NCI-H345 treated with DMSO at 0.1 percent for 48 hours (cell line): ENCODE measurements around the gene OR6B1.

Experiments used
- DNase-seq: peaks from one replicate; lab custom pipeline; 2025; ENCODE audit not compliant: unreplicated experiment; lab: John Stamatoyannopoulos, UW

The OR6B1 gene

DNA sequence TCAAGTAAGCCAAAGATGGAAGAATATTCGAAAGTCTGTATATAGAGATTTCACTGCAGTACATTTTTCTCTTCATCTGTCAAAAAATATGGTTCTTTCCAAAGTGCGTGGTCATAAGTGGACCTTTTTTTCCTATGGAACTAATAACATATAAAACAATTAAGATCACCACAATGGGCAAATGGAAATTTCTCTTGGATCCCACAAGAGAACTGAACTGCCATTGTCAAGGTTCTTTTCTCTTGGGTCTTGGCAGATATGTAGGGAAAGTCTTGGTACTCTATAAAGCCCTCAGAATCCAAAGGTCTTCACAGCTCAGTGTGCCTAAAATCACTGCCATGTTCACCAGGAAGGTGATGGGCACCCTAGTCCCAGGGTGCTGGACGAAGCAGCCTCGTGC is at the start of gene OR6B1:
Gene OR6B1, plus strand, starts transcription at position 301 of the 400 bp plus-strand sequence. CDS start 3,677 bp downstream, outside the sequence.
- no peak for DNase-seq

DNA sequence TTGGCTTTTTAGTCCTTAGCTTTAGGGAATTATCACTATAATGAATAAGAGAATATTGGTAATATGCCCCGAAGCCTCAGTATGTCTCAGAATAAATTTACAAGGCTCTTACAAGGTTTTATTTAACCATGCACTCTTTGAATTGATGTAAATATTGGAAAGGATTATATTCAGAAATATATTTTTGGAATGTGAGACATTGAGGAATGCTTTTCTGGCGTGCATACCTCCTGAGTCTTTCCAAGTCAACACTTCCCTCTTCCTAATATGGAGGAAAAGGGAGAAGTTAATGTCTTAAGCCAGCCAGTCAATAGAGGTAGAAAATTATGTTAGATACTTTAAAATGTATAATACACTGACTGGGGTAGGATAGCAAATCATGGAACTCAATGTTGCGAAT is 46.7 kb upstream of the OR6B1 start:
- no peak for DNase-seq

GRCh38 chr7:143954135-143954534 is 46.0 kb upstream of the OR6B1 start:
- no peak for DNase-seq

- no peak for DNase-seq
Observed at GRCh38 chr7:143954544-143954943, 45.6 kb upstream of the OR6B1 start, which contains the start of gene OR2F1. OR2F1 (plus strand) TSS chr7:143954844; CDS start chr7:143959971, 5,127 bp downstream.

DNA sequence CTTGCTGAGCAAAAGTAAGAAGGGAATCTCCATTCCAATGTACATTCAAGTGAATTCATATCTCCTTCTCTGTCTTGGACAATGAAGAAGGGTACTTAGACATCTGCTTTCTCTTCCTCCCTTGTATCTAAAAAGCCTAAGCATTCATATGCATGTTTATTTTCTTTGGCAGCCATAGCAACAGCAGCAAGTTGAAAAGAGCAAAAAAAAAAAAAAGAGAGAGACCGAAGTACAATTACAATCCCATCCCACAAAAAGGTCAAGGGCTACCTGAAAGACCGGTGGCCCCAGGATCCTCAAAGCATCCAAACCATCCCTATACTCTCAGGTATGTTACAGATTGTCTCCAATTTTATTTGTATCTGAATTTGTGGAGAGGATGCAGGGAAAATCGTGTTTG is 41.3 kb upstream of the OR6B1 start:
- DNase-seq, result no peak

DNA sequence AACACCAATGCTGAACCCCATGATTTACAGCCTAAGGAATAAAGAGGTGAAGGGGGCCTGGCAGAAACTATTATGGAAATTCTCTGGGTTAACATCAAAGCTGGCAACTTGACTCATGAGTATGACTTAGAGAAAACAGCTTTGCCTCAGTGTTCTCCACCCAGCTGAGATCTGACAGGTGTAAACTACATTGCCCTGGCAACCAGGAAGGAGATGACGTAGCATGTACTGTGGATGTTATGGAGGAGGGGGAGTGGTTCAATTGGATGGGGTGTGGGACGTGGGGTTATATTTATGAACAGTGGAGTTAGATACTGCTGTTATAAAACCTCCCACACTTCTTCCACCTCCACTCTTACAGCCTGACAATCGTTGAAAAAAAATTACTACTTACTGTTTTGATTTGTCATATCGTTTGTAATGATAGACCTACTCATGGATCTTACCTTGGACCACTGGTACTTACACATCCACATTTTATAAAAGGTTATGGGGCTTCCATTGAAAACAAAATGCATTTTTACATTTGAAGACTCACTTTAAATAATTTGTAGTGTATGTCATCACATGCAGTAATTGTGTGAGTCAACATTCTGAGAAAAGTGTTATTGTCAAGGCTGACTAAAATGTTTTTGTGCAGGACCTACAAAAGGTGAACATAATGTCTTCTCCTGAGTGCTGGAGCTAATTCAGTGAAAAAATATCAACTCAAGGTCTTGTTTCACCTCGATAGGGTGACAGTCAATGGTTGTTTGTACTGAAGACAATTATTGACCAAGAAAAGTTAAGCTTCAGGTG is 39.1 kb upstream of the OR6B1 start:
- no peak for DNase-seq

DNA sequence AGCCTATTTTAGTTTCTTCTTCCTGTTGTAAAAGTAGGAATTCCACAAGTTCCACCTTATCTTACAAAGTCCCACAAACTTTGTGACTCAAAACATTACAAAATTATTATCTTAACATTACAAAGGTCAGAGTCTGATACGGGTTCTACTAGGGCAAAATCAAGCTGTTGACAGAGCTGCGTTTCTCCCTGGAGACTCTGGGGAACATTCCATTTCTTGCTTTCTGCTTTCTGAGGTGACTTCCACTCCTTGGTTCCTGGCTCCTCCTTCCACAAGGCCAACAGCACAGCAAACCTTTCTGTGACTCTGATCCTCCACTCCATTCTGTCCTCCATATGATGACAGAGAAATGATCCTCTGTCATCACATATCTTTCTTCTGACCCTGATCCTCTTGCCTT is 34.8 kb upstream of the OR6B1 start:
- DNase-seq, result no peak

GRCh38 chr7:143967398-143967797 is 32.7 kb upstream of the OR6B1 start:
- no peak for DNase-seq

DNA sequence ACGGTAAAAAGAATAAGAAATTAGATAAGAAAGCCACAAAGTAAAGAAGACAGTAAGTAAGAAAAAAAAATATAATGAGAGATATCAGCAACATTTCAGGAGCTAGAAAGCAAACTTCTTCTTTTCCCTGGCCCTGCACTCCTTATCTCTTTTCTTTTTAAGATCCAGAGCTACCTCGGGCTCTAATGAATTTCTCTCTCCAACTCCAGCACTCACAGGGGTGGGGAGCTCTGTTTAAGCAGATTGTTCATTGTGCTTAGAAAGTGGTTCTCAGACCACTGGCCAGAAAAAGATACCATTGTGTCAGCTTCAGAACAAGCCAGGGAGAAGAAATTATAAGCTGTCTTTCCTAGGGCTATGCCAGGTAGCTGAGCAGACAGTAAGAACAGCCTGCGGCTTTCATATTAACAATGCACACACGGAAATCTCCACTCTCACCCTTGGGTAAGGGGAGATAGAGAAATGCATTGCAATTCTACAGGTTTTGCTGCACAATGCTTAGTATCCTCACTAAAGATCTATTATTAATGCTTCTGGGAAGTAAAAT is 26.2 kb upstream of the OR6B1 start:
- DNase-seq, result no peak

GRCh38 chr7:143974459-143974858 is 25.7 kb upstream of the OR6B1 start:
- DNase-seq, result no peak

DNA sequence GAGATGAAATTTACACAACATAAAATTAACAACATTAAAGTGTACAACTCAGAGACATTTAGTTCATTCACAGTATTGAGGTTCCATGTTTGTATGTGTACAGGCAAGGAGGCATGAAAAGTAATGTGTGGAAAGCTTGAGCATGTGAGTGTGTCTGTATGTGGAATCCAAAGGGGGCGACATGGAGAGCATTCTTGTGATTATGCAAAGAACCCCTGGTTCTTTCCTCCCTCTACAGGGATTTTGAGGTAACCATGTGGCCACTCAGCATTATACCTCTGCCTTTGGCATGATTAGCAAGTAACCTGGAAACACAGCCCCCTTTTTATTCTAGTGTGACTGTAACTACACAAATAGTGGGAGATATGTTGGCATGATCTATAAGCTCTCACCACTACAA is 24.5 kb upstream of the OR6B1 start:
- no peak for DNase-seq

DNA sequence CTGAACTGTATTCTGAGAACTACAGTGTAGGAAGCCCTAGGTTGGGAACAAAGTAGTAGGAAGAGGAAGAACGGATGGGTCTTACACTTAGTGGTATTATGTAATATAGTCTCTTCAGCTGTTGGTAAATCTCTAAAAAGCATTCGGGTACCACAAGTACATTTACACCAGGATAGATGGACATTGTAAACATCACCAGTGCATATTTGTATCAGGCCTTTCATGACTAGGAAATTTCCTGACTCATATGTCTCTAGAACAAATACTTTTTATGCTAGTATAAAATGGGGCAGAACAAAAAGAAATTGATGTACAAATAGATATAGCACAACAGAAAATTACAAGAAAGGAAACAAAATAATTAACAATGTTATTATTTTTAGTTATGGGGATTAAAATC is 21.5 kb upstream of the OR6B1 start:
- no peak for DNase-seq

DNA sequence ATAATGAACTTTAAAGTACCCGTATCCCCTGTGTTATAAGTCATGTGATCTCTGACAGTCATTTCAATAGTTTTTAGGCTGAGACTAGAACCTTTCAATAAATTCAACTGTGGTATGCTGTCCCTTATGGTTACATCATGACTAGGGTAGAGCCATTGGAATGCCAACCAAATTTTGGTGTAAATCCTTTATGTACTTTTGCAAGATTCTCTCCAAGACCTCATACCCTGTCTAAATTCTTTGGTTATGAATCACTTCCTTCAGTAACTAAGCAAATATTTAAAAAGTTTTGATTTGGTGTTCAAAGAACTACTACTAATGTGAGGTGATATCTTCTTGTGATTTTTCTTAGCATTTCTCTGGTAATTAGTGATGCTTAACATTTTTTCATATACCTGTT is 20.8 kb upstream of the OR6B1 start:
- DNase-seq, result no peak

- no peak for DNase-seq
Observed at GRCh38 chr7:143979998-143980397, 20.1 kb upstream of the OR6B1 start.

GRCh38 chr7:143980746-143981510 is 19.2 kb upstream of the OR6B1 start:
- no peak for DNase-seq

DNA sequence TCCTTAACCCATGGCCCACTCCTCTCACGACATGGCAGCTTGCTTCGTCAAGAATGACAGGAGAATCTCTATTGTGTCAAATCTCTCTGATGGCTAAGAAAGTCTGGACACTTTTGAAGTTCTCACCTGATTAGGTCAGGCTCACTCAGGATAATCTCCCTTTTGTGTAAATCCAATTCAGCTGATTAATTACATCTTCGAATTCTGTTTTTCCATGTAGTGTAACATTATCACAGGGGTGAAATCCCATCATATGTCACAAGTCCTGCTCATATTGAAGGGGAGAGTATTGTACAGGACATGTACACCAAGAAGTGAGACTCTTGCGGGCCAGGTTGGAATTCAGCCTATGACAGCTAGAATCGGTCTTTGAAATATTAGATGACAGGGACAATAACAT is 16.2 kb upstream of the OR6B1 start:
- DNase-seq, result no peak

DNA sequence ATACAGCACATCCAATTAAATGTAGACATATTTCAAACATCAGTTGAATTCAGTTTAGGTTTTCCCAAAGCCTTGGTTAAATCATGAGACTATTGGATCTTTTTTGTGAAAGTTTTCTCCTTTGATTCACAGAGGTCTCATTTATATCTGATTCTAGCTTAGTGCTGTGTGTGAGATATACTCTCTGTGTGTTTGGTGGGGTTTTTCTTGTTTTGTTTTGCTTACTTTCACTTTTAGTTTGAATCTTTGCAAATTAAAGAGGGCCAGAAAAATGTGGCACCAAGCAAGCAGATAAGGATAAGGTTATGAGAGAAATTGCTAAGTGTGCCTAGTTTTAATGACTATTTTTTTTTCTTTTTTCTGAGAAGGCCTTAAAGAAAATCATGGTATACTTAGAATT is 12.6 kb upstream of the OR6B1 start:
- no peak for DNase-seq

GRCh38 chr7:143988976-143989745 is 11.0 kb upstream of the OR6B1 start:
- no peak for DNase-seq

GRCh38 chr7:143992670-143993069 is 7.5 kb upstream of the OR6B1 start:
- no peak for DNase-seq

GRCh38 chr7:143993924-143994323 is 6.2 kb upstream of the OR6B1 start:
- DNase-seq, result no peak

- no peak for DNase-seq
Observed at GRCh38 chr7:144001543-144001942, 1.4 kb downstream of the OR6B1 start.
